ENCODE results near the gene IMPG1.
"Not testable (repeated sequence)": the region's sequence is repeated elsewhere in the genome, so short reads cannot be mapped to it uniquely, and the experiment has no call there.

The IMPG1 gene

GRCh38 chr6:75906871-75907270 is 165.6 kb downstream of the IMPG1 start:
- no peak for DNase-seq (ENCODE audit: low read depth)
- H3K4me3 ChIP-seq (ENCODE audit: control insufficient read depth, low read depth, low read length) = no peak overlapping the region
- no peak for TF ChIP-seq CTCF (conservative IDR thresholded peaks at IDR 0.05; ENCODE audit: control insufficient read depth, insufficient read depth, low read depth, low read length)

- not testable (repeated sequence) for DNase-seq (ENCODE audit: low read depth); H3K4me3 ChIP-seq (ENCODE audit: control insufficient read depth, low read depth, low read length)
Observed at GRCh38 chr6:75905129-75905528, 167.3 kb downstream of the IMPG1 start.

GRCh38 chr6:75900216-75900615 is 172.2 kb downstream of the IMPG1 start:
- H3K4me3 ChIP-seq (ENCODE audit: control insufficient read depth, low read depth, low read length); DNase-seq (ENCODE audit: low read depth): not testable (repeated sequence)

GRCh38 chr6:75896526-75896925 is 175.9 kb downstream of the IMPG1 start:
- no peak for TF ChIP-seq CTCF (conservative IDR thresholded peaks at IDR 0.05; ENCODE audit: control insufficient read depth, insufficient read depth, low read depth, low read length)
- no peak for DNase-seq (ENCODE audit: low read depth)
- no peak overlapping the region for H3K4me3 ChIP-seq (ENCODE audit: control insufficient read depth, low read depth, low read length)

GRCh38 chr6:75893776-75894152 is 178.7 kb downstream of the IMPG1 start:
- DNase-seq (ENCODE audit: low read depth) = no peak
- H3K4me3 ChIP-seq (ENCODE audit: control insufficient read depth, low read depth, low read length) = no peak overlapping the region

GRCh38 chr6:75893058-75893775 is 179.2 kb downstream of the IMPG1 start:
- peak; percentile 69 for TF ChIP-seq CTCF (conservative IDR thresholded peaks at IDR 0.05; ENCODE audit: control insufficient read depth, insufficient read depth, low read depth, low read length)
- H3K4me3 ChIP-seq (ENCODE audit: control insufficient read depth, low read depth, low read length) = no peak overlapping the region
- DNase-seq (ENCODE audit: low read depth) = peak; percentile 84

More at GRCh38 chr6:75893776-75894152, 178.7 kb downstream of the IMPG1 start:
- no peak for TF ChIP-seq CTCF (conservative IDR thresholded peaks at IDR 0.05; ENCODE audit: control insufficient read depth, insufficient read depth, low read depth, low read length)

- no peak overlapping the region for H3K4me3 ChIP-seq (ENCODE audit: control insufficient read depth, low read depth, low read length)
- TF ChIP-seq CTCF (conservative IDR thresholded peaks at IDR 0.05; ENCODE audit: control insufficient read depth, insufficient read depth, low read depth, low read length) = no peak
- no peak for DNase-seq (ENCODE audit: low read depth)
Observed at GRCh38 chr6:75892384-75892783, 180.1 kb downstream of the IMPG1 start.

GRCh38 chr6:75884822-75885221 is 187.6 kb downstream of the IMPG1 start:
- no peak for DNase-seq (ENCODE audit: low read depth)
- H3K4me3 ChIP-seq (ENCODE audit: control insufficient read depth, low read depth, low read length) = no peak overlapping the region
- no peak for TF ChIP-seq CTCF (conservative IDR thresholded peaks at IDR 0.05; ENCODE audit: control insufficient read depth, insufficient read depth, low read depth, low read length)

Data from fibroblast of mammary gland (primary cell).